ENCODE data around the gene AP2B1.

- TF ChIP-seq, protein P1, sequence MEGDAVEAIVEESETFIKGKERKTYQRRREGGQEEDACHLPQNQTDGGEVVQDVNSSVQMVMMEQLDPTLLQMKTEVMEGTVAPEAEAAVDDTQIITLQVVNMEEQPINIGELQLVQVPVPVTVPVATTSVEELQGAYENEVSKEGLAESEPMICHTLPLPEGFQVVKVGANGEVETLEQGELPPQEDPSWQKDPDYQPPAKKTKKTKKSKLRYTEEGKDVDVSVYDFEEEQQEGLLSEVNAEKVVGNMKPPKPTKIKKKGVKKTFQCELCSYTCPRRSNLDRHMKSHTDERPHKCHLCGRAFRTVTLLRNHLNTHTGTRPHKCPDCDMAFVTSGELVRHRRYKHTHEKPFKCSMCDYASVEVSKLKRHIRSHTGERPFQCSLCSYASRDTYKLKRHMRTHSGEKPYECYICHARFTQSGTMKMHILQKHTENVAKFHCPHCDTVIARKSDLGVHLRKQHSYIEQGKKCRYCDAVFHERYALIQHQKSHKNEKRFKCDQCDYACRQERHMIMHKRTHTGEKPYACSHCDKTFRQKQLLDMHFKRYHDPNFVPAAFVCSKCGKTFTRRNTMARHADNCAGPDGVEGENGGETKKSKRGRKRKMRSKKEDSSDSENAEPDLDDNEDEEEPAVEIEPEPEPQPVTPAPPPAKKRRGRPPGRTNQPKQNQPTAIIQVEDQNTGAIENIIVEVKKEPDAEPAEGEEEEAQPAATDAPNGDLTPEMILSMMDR (IDR thresholded peaks at IDR 0.05) = no peak
- no peak for TF ChIP-seq POLR2AphosphoS5 (IDR thresholded peaks at IDR 0.05)
Observed at GRCh38 chr17:35560703-35561102, 26.4 kb upstream of the AP2B1 start, which contains the start of gene SLFN14.
